SU-DHL-6 (cell line): ENCODE data around the gene ZNFX1.

Experiments used
- H2AFZ ChIP-seq: fragments of 200-600 bp; sonication (generic); 2 replicates; pipeline ENCODE4 v1.6.1; 2014; ENCODE audit warnings: low read depth, mild to moderate bottlenecking, moderate library complexity, mixed read lengths, antibody characterized with exemption, low read length; ENCODE audit not compliant: severe bottlenecking
- H3F3A ChIP-seq: fragments of 200-600 bp; shearing (Covaris generic); 2 replicates; pipeline ENCODE4 v1.6.0; 2016; ENCODE audit warnings: antibody characterized with exemption, mild to moderate bottlenecking; ENCODE audit not compliant: insufficient read depth
- H3K27ac ChIP-seq: fragments of 200-600 bp; sonication (generic); 2 replicates; pipeline ENCODE4 v1.5.1; 2016; ENCODE audit warnings: low read depth, mild to moderate bottlenecking, low read length, moderate library complexity, mixed read lengths
- H3K27me3 ChIP-seq: fragments of 200-600 bp; sonication (generic), shearing (Covaris generic); 2 replicates; pipeline ENCODE4 v1.6.0; 2014; ENCODE audit warnings: mild to moderate bottlenecking, low read length
- H3K36me3 ChIP-seq: fragments of 200-600 bp; sonication (generic); 2 replicates; pipeline ENCODE4 v1.6.1; 2014; ENCODE audit warnings: mild to moderate bottlenecking, low read length, mixed read lengths
- H3K4me2 ChIP-seq: fragments of 300-600, 200-600 bp; shearing (Covaris generic), sonication (generic); 2 replicates; pipeline ENCODE4 v1.6.0; 2014; ENCODE audit warnings: low read length, low read depth, mild to moderate bottlenecking; ENCODE audit not compliant: poor library complexity, severe bottlenecking
- H3K4me3 ChIP-seq: fragments of 200-600 bp; sonication (generic); 2 replicates; pipeline ENCODE4 v1.5.1; 2014; ENCODE audit warnings: antibody characterized with exemption, low read length, mild to moderate bottlenecking, mixed read lengths; ENCODE audit not compliant: insufficient read depth, poor library complexity, severe bottlenecking
- H3K79me2 ChIP-seq: fragments of 200-600 bp; sonication (generic); 2 replicates; pipeline ENCODE4 v1.6.1; 2014; ENCODE audit warnings: mild to moderate bottlenecking, low read length, moderate library complexity; ENCODE audit not compliant: insufficient read depth
- H3K9ac ChIP-seq: fragments of 200-600 bp; sonication (generic); 2 replicates; pipeline ENCODE4 v1.7.0; 2014; ENCODE audit warnings: mild to moderate bottlenecking, low read length
- H3K9me2 ChIP-seq: fragments of 200-600 bp; sonication (generic); replicated peaks from 2 replicates; pipeline ENCODE4 v1.6.1; 2014; ENCODE audit warnings: low read length; ENCODE audit not compliant: insufficient read depth
- H3K9me3 ChIP-seq: fragments of 200-600 bp; sonication (generic); 2 replicates; pipeline ENCODE4 v1.6.1; 2014; ENCODE audit warnings: low read length, mixed read lengths; ENCODE audit not compliant: insufficient read depth
- H4K20me1 ChIP-seq: fragments of 200-600 bp; sonication (generic); 2 replicates; pipeline ENCODE4 v1.6.1; 2014; ENCODE audit warnings: low read depth, mild to moderate bottlenecking, antibody characterized with exemption, low read length, moderate library complexity, mixed read lengths
- EZH2phosphoT487 ChIP-seq: fragments of 200-600 bp; sonication (generic), shearing (Covaris generic); conservative IDR thresholded peaks from 2 replicates; pipeline ENCODE4 v1.6.1; 2018; ENCODE audit warnings: mild to moderate bottlenecking, antibody characterized with exemption, low read length, moderate library complexity, mixed read lengths
- TF ChIP-seq, protein P1 (sequence below): fragments of 200-600 bp; sonication (generic); IDR thresholded peaks from one replicate; pipeline ENCODE4 v1.5.1; 2017; ENCODE audit warnings: antibody characterized with exemption, mild to moderate bottlenecking, low read length, moderate library complexity; ENCODE audit not compliant: insufficient read depth, poor library complexity, severe bottlenecking

ZNFX1 gene

GRCh38 chr20:49278036-49278817 lies at the start of gene ZNFX1:
Gene ZNFX1, minus strand, starts transcription at chr20:49278057. Its CDS starts 2,218 bp downstream, at chr20:49275839.
- H3K4me2 ChIP-seq: peak within 1 kb of the TSS; percentile 79
- peak within 1 kb of the TSS; percentile 19 for H2AFZ ChIP-seq
- peaks cover 76% of the 10 kb centered on the region for H3K79me2 ChIP-seq
- H3K4me3 ChIP-seq: peak within 1 kb of the TSS; percentile 97
- TF ChIP-seq, protein P1, sequence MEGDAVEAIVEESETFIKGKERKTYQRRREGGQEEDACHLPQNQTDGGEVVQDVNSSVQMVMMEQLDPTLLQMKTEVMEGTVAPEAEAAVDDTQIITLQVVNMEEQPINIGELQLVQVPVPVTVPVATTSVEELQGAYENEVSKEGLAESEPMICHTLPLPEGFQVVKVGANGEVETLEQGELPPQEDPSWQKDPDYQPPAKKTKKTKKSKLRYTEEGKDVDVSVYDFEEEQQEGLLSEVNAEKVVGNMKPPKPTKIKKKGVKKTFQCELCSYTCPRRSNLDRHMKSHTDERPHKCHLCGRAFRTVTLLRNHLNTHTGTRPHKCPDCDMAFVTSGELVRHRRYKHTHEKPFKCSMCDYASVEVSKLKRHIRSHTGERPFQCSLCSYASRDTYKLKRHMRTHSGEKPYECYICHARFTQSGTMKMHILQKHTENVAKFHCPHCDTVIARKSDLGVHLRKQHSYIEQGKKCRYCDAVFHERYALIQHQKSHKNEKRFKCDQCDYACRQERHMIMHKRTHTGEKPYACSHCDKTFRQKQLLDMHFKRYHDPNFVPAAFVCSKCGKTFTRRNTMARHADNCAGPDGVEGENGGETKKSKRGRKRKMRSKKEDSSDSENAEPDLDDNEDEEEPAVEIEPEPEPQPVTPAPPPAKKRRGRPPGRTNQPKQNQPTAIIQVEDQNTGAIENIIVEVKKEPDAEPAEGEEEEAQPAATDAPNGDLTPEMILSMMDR: no peak
- no peak for TF ChIP-seq EZH2phosphoT487
- H3K27ac ChIP-seq: peak within 1 kb of the TSS; percentile 90
- peaks cover 61% of the 10 kb centered on the region for H3F3A ChIP-seq
- H3K9me2 ChIP-seq: no peaks in the 10 kb centered on the region
- H3K36me3 ChIP-seq: peaks cover 50% of the 10 kb centered on the region
- H3K9ac ChIP-seq: peak within 1 kb of the TSS; percentile 95
- peaks cover 4% of the 10 kb centered on the region; the same call in 1 of the 2 replicates for H3K9me3 ChIP-seq
- peaks cover 35% of the 10 kb centered on the region; the same call in 1 of the 2 replicates for H4K20me1 ChIP-seq
- H3K27me3 ChIP-seq: no peaks in the 10 kb centered on the region

DNA sequence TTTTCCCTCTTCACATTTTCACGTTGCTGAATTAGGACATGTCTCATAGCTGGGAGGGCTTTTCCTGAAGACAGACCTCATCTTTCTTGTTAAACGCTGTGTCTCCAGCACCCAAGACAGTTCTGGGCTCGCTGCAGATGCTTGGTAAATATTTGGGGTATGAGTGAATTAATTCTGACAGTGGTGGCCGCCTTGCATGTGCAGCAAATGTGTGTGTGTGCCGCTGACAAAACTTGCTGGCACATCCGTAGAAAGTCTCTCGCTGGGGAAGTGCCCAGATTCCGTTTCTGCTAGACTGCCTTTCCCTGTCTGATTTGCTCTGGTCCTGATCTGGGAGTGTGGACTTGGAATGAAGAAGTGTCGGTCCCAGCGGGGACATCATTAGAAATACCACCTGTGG lies 48.2 kb upstream of the ZNFX1 start:
- Histone ChIP-seq H3K9me2 (no peaks in the 10 kb centered on the region), H3F3A (no peaks in the 10 kb centered on the region), H3K4me3 (no peak overlapping the region), H2AFZ (no peak overlapping the region), H3K27me3 (no peaks in the 10 kb centered on the region), H3K9ac (no peak overlapping the region), H3K79me2 (no peaks in the 10 kb centered on the region), H3K4me2 (no peak overlapping the region), H3K9me3 (no peaks in the 10 kb centered on the region), H4K20me1 (no peaks in the 10 kb centered on the region), H3K36me3 (no peaks in the 10 kb centered on the region), H3K27ac (no peak overlapping the region)
- TF ChIP-seq, protein P1: no peak
- no peak for TF ChIP-seq EZH2phosphoT487

GRCh38 chr20:49324306-49324705 lies 46.4 kb upstream of the ZNFX1 start:
- TF ChIP-seq, protein P1: no peak
- no peak for TF ChIP-seq EZH2phosphoT487
- H3K27ac ChIP-seq: no peak overlapping the region
- H3K4me2 ChIP-seq: no peak overlapping the region
- no peaks in the 10 kb centered on the region for H3K9me3 ChIP-seq
- no peaks in the 10 kb centered on the region for H3K27me3 ChIP-seq
- H4K20me1 ChIP-seq: no peaks in the 10 kb centered on the region
- no peaks in the 10 kb centered on the region for H3K9me2 ChIP-seq
- no peak overlapping the region for H3K9ac ChIP-seq
- H2AFZ ChIP-seq: no peak overlapping the region
- H3F3A ChIP-seq: no peaks in the 10 kb centered on the region
- no peaks in the 10 kb centered on the region for H3K79me2 ChIP-seq
- H3K4me3 ChIP-seq: no peak overlapping the region
- no peaks in the 10 kb centered on the region for H3K36me3 ChIP-seq
